ENCODE results near the gene PARD3B. TPM values are rescaled to one million over a fixed set of nuclear protein-coding genes. Genes with fewer than 3 reads are reported as not detected.

PARD3B gene
- total and polyA plus RNA-seq, 2 of the 8 experiments (the other 6 are each of a cell fraction or from before 2014, with no cell fraction given) = 1.2 to 5.7 TPM

GRCh38 chr2:204835786-204836185 is 290.5 kb downstream of the PARD3B start:
- H4K91ac ChIP-seq (replicated peaks; ENCODE audit: insufficient read length, low read length) = no peak overlapping the region
- no peak overlapping the region for H4K5ac ChIP-seq (ENCODE audit: insufficient read length, low read depth, low read length)
- H2BK120ac ChIP-seq (replicated peaks; ENCODE audit: low read depth, low read length) = no peak overlapping the region
- no peak overlapping the region for H3K9ac ChIP-seq (replicated peaks in 1 of 4; ENCODE audit: extremely low read depth in 1 of 4, low read depth in 3 of 4, low read length in 3 of 4)
- H3K14ac ChIP-seq (ENCODE audit: insufficient read length) = no peak overlapping the region
- no peak overlapping the region for H3K18ac ChIP-seq (ENCODE audit: extremely low read depth, low read length)
- no peak overlapping the region for H3K4ac ChIP-seq (replicated peaks; ENCODE audit: insufficient read length, low read depth, low read length)
- ChIA-PET CTCF (ENCODE audit: partially characterized antibody) (no interaction called here), POLR2A (ENCODE audit: partially characterized antibody) (no interaction called here)
- H3K9me3 ChIP-seq (ENCODE audit: insufficient read depth in 2 of 2, low read depth in 1 of 2, low read length in 1 of 2) = no peaks in the 10 kb centered on the region
- H3K27ac ChIP-seq (ENCODE audit: low read depth, low read length) = no peak overlapping the region
- H2BK20ac ChIP-seq (ENCODE audit: low read length) = no peak overlapping the region
- no peaks in the 10 kb centered on the region for H3K23me2 ChIP-seq (ENCODE audit: low read depth, low read length)
- no peaks in the 10 kb centered on the region for H3K36me3 ChIP-seq (ENCODE audit: control insufficient read depth in 2 of 4, insufficient read depth in 4 of 4, low read length in 3 of 4)
- H2AFZ ChIP-seq (ENCODE audit: low read length) = no peak overlapping the region
- no peak overlapping the region for H2BK12ac ChIP-seq (ENCODE audit: low read depth, low read length)
- FAIRE-seq = no peak
- H2BK5ac ChIP-seq (ENCODE audit: low read depth, low read length) = no peak overlapping the region
- H3K4me3 ChIP-seq (ENCODE audit: extremely low read depth in 1 of 4, insufficient read depth in 2 of 4, low read depth in 3 of 4, low read length in 4 of 4) = no peak overlapping the region
- no peak overlapping the region for H2BK15ac ChIP-seq (ENCODE audit: low read length)
- H3K23ac ChIP-seq (ENCODE audit: insufficient read length) = no peak overlapping the region
- no peak for DNase-seq (ENCODE audit: low read depth in 1 of 2, low spot score in 2 of 2)
- no peak overlapping the region for H3K56ac ChIP-seq (replicated peaks; ENCODE audit: insufficient read length, low read depth, low read length)
- TF ChIP-seq RFX5 (IDR thresholded peaks at IDR 0.05; ENCODE audit: borderline replicate concordance, low read depth, low read length) = no peak
- no peak overlapping the region for H3K4me2 ChIP-seq (ENCODE audit: insufficient read depth in 1 of 2, low read depth in 2 of 2, low read length in 2 of 2)
- no peak overlapping the region for H2AK5ac ChIP-seq (ENCODE audit: low read depth, low read length)
- H4K20me1 ChIP-seq (replicated peaks in 1 of 2; ENCODE audit: control insufficient read depth in 1 of 2, insufficient read depth in 2 of 2, low read length in 2 of 2) = no peaks in the 10 kb centered on the region
- WGBS, 2 experiments (ENCODE audit: extremely low coverage in 1 of 2, insufficient coverage in 1 of 2, insufficient read length in 1 of 2, insufficient replicate concordance in 2 of 2, low coverage in 1 of 2, low lambda C conversion rate in 2 of 2, missing lambda C conversion rate in 1 of 2) = 87% methylated on average over 3 of the region's 3 CpGs; no CpG with 5 or more reads in 1 of the 2 experiments
- no peaks in the 10 kb centered on the region for H3K27me3 ChIP-seq (replicated peaks in 1 of 4; ENCODE audit: control insufficient read depth in 3 of 4, extremely low read depth in 1 of 4, insufficient read depth in 3 of 4, low read length in 3 of 4)
- no peak overlapping the region for H4K8ac ChIP-seq (ENCODE audit: extremely low read depth, insufficient read depth, low read length)
- H3K79me2 ChIP-seq (ENCODE audit: control insufficient read depth in 1 of 2, insufficient read depth in 2 of 2, low read length in 2 of 2) = no peaks in the 10 kb centered on the region
- H3K79me1 ChIP-seq (ENCODE audit: low read depth, low read length) = no peaks in the 10 kb centered on the region
- no peaks in the 10 kb centered on the region for H3K4me1 ChIP-seq (replicated peaks in 1 of 4; ENCODE audit: control insufficient read depth in 3 of 4, insufficient read depth in 4 of 4, low read length in 3 of 4)

Data from H1 (cell line).